Prostate gland (tissue), 2 donors: ENCODE data around the gene PLK5. TPM values are rescaled to one million over a fixed set of nuclear protein-coding genes. Genes with fewer than 3 reads are reported as not detected.

Source experiments
- DNase-seq: peaks from one replicate; pipeline ENCODE4 v3.0.0-alpha.2; 2019; ENCODE audit warnings: low spot score
- H3K27ac ChIP-seq, 2 donors: fragments of 200-600 bp; sonication (generic); 2 replicates each; pipeline ENCODE4 v1.5.1; 2017 to 2019
- H3K27me3 ChIP-seq: fragments of 200-600 bp; sonication (generic); replicated peaks from 2 replicates; pipeline ENCODE4 v1.5.1; 2019; ENCODE audit not compliant: insufficient read depth
- H3K36me3 ChIP-seq, 2 donors: fragments of 200-600 bp; sonication (generic); 1 replicate in 1 of 2; 2 replicates in 1 of 2; pipeline versions ENCODE4 v1.5.1 to v1.8.1; 2017 to 2019
- H3K4me1 ChIP-seq: fragments of 200-600 bp; sonication (generic); replicated peaks from 2 replicates; pipeline ENCODE4 v1.5.1; 2019
- H3K4me3 ChIP-seq, 2 donors: fragments of 200-600 bp; sonication (generic); 2 replicates each; pipeline ENCODE4 v1.5.1; 2017 to 2019
- H3K9me3 ChIP-seq: fragments of 200-600 bp; sonication (generic); 2 replicates; pipeline ENCODE4 v1.5.1; 2017
- CTCF ChIP-seq, 4 experiments: fragments of 200-600 bp in 2 of 4; fragments of 450-650 bp in 2 of 4; sonication (generic) in 2 of 4; IDR thresholded peaks; 1 replicate in 3 of 4; 2 replicates in 1 of 4; pipeline ENCODE4 v1.5.1; 2016 to 2019; ENCODE audit warnings: antibody characterized with exemption in 4 of 4, mild to moderate bottlenecking in 2 of 4, moderate library complexity in 2 of 4
- POLR2A ChIP-seq: fragments of 450-650 bp; IDR thresholded peaks from one replicate; pipeline ENCODE4 v1.6.1; 2016; ENCODE audit warnings: antibody characterized with exemption, mild to moderate bottlenecking
- POLR2AphosphoS5 ChIP-seq: sonication (generic); formaldehyde crosslinking; IDR thresholded peaks from one replicate; pipeline ENCODE4 v1.6.1; 2017; ENCODE audit warnings: antibody characterized with exemption
- WGBS: methylation state at CpG from one replicate; pipeline ENCODE4 v1.1.5; 2018; 5-methylcytosine and 5-hydroxymethylcytosine counted together
- intact Hi-C: fragments of 100-400 bp; cut with DNase I; formaldehyde crosslinking; loops from one replicate; pipeline ENCODE4 v1.14.2; 2022
- total RNA-seq, 2 donors: library from RNA; depleted of rRNA; stranded (reverse); fragments of >200 nt; gene quantifications; one replicate each; pipeline ENCODE4 v1.1.0, GENCODE V29; 2016

The PLK5 gene
- total RNA-seq, 2 donors from 2014 or later, result 28.8 TPM; not detected in 1

GRCh38 chr19:1513499-1514294 is 10.2 kb upstream of the PLK5 start:
- H3K27ac ChIP-seq, result peak overlapping the region in 1 of 2 donors; percentile 42

DNA sequence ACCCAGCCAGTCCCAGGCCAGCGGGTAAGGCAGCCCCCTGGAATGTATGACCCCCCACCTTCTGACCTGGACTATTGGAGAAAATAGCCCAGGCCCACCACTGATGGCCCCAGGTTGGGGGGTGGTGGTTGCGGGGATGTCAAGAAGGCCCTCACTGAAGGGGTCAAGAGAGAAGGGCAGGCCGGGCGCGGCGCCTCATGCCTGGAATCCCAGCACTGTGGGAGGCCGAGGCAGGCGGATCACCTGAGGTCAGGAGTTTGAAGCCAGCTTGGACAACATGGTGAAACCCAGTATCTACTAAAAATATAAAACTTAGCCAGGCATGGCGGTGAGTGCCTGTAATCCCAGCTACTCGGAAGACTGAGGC is 9.6 kb upstream of the PLK5 start:
- Histone ChIP-seq H3K36me3 (no peaks in the 10 kb centered on the region), H3K9me3 (no peaks in the 10 kb centered on the region), H3K4me1 (no peaks in the 10 kb centered on the region), H3K4me3 (no peak overlapping the region), H3K27ac (no peak overlapping the region), H3K27me3 (peaks cover 3% of the 10 kb centered on the region)
- TF ChIP-seq POLR2AphosphoS5 (no peak), CTCF (IDR thresholded peaks at IDR 0.05) (peak in 1 of 4 experiments; percentile 0)
- no peak for DNase-seq
- WGBS, result 79% methylated on average over 10 of the region's 10 CpGs
- intact Hi-C loops, result no loop called here

More at GRCh38 chr19:1513499-1514294, 10.2 kb upstream of the PLK5 start:
- H3K27me3 ChIP-seq, result peaks cover 3% of the 10 kb centered on the region
- H3K9me3 ChIP-seq, result no peaks in the 10 kb centered on the region
- WGBS, result 4% methylated on average over 32 of the region's 52 CpGs
- TF ChIP-seq CTCF (IDR thresholded peaks at IDR 0.05) (peak; percentile 11 to 49 (median 42)), POLR2A (no peak)
- DNase-seq, result no peak
- intact Hi-C loops, result no loop called here
- H3K4me3 ChIP-seq, result peak overlapping the region; percentile 32 to 37
- H3K36me3 ChIP-seq, result no peaks in the 10 kb centered on the region
- H3K4me1 ChIP-seq, result no peaks in the 10 kb centered on the region

- 61% methylated on average over 14 of the region's 14 CpGs for WGBS
Observed at GRCh38 chr19:1514986-1515721, 8.7 kb upstream of the PLK5 start.

DNA sequence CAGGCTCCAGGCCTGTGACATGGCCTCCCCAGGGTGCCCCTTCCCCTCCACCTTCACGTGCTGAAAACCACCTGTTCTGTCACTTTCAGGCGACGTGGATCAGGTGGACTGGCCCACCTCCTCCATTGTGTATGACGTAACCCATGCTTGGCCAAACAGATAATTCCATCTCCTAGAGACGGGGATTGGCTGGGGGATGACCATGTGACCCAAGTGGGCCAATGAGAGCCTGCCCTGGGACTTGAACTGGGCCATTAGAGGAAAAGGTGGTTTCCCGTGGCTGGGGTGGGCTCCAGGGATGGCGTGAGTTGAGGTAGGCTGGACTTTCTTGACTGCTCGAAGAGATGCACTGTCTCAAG is 7.5 kb upstream of the PLK5 start:
- Histone ChIP-seq H3K4me1 (no peaks in the 10 kb centered on the region), H3K27ac (no peak overlapping the region), H3K36me3 (no peaks in the 10 kb centered on the region), H3K27me3 (peaks cover 3% of the 10 kb centered on the region), H3K9me3 (no peaks in the 10 kb centered on the region), H3K4me3 (no peak overlapping the region)
- TF ChIP-seq CTCF (IDR thresholded peaks at IDR 0.05), result no peak
- TF ChIP-seq POLR2A, result no peak
- no peak for TF ChIP-seq POLR2AphosphoS5
- intact Hi-C loops, result no loop called here
- WGBS, result 62% methylated on average over 8 of the region's 8 CpGs
- DNase-seq, result no peak

More at GRCh38 chr19:1514986-1515721, 8.7 kb upstream of the PLK5 start:
- H3K27ac ChIP-seq, result no peak overlapping the region
- H3K36me3 ChIP-seq, result no peaks in the 10 kb centered on the region
- no peak overlapping the region for H3K4me3 ChIP-seq
- no peaks in the 10 kb centered on the region for H3K4me1 ChIP-seq
- intact Hi-C loops, result no loop called here
- H3K9me3 ChIP-seq, result no peaks in the 10 kb centered on the region
- no peak for TF ChIP-seq CTCF (IDR thresholded peaks at IDR 0.05)
- no peak for TF ChIP-seq POLR2AphosphoS5
- no peak for TF ChIP-seq POLR2A
- no peak for DNase-seq
- peaks cover 3% of the 10 kb centered on the region for H3K27me3 ChIP-seq
